Activated CD4-positive, alpha-beta T cell treated with anti-CD3 and anti-CD28 coated beads, Interleukin-2, Interleukin-4, amounts not matched to agents 100 ng/mL and 50 ng/mL, durations not matched to agents 16 hours and 8 hours (primary cell): ENCODE measurements around the gene RASA3.
A peak's percentile ranks its signal among the peaks of the same experiment; 100 is the strongest.

ENCODE experiments used
- DNase-seq: peaks from one replicate; pipeline ENCODE4 v3.0.0-alpha.2; 2020; ENCODE audit warnings: low spot score

Gene RASA3

DNA sequence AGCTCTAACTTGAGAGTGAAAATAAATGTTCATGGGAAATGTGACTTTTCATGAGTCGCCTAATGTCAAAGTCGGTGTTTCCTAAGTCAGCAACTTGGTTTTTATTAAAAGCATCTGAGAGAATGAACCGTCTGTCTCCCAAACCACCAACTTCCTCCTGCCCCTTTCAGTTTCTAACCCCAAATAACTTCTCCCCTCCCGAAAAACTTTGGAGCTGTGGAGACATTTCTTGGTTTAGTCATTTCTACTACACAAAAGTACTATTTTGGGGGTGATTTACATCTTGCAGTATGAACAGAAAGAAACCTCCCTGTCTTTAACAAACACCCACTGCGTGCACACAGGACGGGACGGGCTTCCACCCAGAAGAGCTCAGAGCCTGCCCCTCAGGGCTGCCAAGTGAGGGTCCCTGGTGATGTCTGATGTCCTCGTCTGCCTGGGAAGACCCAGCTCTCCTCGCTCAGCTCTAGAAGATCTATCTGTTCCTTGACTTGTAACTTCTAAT lies 65.0 kb downstream of the RASA3 start:
- peak; percentile 54 for DNase-seq

- DNase-seq: no peak
These were observed 65.5 kb downstream of the RASA3 start for GRCh38 chr13:114066956-114067355.

DNA sequence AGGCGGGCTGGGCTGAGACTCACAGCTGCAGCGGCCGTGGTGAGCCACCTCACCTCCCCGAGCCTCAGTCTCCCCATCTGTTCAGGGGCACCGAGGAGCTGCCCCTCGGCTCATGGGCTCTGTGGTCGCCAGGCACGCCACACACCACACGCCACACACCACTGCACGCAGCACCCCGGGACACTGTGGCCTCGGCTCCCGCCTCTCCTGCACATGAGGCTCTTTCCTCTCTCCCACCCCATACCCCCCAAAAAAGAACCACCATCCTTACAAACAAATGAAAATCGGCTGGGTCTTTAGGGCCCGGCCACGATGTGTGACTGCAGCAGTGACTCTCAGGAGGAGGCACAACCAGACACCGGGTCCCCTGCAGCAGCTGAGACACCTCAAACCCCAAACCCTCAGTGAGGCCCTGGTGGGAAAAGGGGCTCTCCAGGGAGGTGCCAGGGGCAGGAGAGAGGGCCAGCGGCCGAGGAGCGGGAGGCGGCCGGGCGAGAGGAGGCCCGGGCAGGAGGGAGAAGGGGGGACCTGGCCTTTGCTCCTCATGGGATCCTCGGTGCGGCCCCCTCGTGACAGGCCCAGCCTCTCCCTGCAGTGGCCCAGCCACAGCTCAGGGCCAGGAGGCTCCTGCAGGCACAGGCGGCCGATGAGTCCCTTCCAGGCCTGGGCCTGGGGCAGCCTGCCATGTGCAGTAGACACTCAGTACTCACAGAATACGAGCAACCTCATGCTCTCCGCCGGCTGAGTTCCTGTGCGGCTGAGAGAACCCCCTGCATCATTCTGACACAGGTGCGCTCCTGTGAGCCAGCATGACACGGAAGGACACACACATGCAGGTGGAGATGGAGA lies 66.3 kb downstream of the RASA3 start:
- DNase-seq: no peak

DNA sequence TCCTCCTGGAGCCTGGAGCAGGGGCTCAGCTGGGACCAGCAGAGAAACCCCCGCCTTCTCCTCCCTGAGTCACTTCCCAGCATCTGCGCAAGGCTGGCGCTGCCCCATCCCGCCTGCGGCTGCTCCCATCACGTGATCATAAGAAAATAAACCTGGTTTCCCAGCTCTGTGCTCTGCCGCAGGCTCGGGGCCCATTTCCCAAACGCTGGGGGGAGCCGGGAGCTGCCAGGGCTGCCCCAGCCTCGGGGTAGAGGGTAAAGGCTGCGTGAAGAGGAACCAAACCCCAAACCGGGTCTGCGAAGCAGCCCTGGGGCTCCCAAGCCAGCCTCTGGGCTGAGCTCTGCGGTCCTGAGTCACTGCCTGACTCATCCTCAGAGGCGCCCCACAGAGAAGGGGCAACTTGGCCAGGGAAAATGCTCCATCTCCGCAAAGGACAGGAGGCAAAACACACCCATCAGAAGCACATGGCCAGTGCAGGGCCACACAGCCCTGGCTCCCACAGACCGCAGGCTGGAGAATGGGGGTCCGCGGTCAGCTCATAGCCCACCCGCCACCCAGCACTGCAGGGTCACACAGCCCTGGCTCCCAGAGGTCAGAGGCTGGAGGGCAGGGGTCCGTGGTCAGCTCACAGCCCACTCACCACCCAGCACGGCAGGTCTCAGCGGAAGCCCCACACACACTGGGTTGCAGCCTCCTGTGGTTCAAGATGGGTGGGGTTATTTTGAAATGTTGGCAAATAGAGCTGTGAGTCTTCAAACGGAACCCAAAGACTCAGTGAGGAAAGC lies 67.1 kb downstream of the RASA3 start:
- DNase-seq: peak; percentile 82

GRCh38 chr13:114064450-114065140 lies 67.8 kb downstream of the RASA3 start:
- no peak for DNase-seq

DNA sequence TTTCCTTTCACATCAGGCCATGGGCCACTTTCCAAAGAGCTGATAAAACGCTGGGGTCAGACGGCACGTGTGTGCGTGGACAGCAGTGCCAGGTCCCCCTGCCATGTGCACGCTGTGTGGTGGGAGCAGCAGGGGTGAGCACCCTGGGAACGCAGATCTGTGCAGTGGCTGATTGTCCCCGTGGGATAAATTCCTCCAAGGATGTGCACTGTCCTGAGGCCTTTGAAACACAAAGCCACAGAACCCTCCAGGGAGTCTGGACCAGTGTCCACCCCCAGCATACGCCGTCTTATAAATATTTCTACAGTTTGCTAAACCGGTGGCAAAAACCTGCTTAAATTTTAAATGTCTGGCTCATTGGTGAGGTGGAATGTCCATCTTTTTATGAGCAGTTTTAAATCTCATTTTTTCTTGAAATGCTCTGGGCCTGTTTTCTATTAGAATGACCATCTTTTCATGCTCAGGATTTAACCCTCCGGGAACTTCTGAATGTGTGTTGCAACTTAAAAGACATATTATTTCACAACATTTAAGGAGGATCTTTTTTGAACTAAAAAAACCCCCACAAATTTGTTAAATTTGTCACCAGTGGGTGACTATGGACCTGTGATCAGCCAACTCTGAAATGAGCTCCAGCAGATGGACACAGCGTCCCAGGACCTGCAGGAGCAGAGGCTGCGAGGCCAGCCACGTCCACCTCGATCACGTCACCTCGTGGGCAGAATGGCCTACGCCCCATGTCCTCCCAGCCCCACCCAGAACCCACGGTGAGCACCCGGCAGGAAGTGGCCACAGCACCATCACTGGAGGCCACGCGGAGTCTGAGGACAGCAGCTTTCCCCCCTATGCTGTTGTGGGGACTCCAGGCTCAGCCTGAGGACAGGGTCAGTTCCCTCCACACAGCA lies 68.6 kb downstream of the RASA3 start:
- DNase-seq: no peak

GRCh38 chr13:114062754-114063153 lies 69.7 kb downstream of the RASA3 start:
- DNase-seq: no peak

- no peak for DNase-seq
These were observed 70.1 kb downstream of the RASA3 start for GRCh38 chr13:114062341-114062740.

DNA sequence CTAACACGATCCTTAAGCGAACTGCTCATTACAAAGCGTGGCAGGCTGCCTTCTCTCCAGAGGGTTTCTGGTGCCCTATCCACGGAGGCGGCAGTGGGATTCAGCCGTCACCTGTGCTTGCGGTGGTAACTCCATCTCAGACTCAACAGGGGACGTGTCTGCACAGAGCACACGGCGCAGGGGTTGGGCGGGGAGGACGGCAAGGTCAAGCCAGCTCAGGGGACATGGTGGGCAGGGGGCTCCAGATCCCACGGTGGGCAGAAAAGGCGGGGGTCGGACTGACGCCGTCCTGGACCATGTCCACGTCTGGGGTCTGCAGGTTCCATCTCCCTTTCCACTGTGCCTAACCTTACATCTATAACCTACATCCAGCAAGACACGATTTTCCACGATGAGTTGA lies 70.7 kb downstream of the RASA3 start:
- no peak for DNase-seq

DNA sequence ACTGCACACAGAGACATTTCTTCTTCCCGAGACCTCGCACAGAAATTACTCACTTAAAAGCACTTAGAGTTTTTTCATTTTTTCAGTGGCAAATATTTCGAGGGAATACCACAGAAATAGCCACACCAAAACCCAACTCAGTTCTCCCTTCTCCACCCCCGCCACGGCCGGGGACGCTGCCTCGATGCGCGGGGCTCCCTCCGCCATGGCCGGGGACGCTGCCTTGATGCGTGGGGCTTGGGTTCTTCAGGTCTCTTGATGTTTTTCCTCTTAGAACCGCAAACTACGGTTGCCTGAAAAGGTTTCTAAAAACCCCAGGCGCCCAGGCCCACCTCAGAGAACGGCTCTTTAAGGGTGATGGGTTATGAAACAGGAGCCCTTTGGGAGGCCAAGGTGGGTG lies 71.4 kb downstream of the RASA3 start:
- DNase-seq: no peak

- DNase-seq: no peak
These were observed 72.2 kb downstream of the RASA3 start for GRCh38 chr13:114059946-114060860.

DNA sequence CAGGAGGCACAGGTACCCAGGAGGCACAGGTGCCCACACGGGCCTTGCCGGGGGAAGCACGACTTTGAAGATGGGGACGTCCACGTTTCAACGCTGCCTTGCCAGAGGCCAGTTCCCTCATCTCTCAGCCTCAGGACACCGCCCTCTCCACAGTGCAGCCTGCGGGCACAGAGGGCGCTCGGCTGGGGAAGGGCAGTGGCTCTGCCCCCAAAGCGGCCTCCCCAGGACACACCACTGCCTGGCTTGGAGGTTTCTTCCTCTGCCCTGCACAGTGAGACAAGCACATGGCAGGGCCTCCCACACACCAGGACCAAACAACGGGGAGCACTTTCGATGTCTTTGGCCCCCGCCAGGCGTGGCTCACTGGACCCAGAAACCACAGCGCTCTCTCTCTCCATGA lies 73.0 kb downstream of the RASA3 start:
- DNase-seq: no peak

DNA sequence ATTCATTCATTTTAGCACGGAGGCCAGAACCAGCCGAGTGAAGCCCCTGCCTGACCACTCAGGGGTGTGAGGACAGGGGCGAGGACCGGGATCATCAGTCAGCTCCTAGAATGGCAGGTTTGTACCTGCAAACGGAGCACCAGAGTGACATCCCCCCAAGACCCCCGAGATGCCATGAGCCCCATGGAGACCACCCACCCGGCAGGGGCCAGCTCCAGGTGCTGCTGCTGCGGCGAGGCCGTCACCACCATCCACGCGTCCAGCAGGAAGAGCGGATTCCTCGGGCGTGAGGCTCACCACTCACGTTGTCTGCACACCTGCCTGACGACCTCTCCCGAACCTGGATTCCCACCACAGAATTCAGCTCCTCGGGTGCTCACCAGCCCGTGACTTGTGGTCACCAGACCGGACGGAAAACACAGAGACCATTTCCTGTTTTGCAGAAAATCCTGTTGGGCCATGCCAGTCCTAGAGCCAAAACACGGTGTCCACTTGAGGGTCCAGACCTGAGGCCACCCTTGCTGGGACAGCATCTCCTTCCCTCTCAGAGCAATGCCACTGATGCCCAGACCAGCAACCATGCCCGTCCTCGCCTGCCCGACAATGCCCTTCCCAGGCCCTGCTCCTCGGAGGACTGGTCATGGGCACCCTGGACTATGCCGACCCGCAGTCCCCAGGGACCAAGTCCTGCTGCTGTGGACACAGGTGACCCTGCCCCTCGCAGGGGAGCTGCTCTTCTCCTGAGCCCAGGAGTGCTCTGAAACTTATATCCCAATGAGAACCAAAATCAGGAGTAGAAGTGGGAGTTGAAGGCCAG lies 74.2 kb downstream of the RASA3 start:
- no peak for DNase-seq

DNA sequence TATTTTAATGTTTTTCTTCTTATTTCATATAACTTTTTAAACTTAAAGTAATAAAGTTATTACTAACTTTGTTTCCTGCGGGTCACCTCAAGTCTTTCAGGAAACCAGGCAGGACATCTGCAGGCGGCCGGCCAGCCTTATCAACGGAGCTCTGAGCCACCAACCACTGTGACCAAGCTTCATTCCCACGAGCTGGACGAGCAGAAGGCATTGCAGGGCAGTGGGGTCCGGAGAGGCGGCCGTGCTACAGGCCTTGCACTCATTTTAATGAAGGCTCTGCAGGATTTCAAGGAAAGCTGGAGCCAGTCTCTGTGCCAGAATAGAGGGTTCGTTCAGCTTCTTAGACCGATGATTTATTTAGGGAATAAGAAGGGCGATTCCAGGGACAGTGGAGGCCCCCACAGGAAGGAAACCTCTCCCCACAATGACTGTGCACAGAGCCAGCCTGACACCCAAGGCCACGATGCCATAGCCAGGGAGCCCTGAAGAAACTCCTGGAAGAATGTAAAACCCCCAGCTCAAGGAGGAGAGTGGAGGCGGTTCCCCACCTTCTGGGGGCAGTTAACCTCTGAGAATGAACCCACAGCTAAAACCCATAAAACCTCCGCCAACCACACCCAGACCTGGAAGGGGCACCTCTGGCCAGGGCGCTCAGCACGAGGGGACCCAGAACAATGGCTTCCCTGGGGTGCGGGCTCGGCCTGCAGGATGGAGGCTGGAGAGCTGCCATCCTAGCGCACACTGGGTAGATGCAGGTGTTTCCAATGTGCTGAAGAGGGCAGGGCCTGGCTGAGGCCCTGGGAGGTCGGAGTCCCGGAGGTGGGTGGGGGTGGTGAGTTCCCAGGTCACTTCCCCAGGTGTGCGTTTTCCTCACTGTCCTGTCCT lies 75.0 kb downstream of the RASA3 start:
- DNase-seq: no peak

DNA sequence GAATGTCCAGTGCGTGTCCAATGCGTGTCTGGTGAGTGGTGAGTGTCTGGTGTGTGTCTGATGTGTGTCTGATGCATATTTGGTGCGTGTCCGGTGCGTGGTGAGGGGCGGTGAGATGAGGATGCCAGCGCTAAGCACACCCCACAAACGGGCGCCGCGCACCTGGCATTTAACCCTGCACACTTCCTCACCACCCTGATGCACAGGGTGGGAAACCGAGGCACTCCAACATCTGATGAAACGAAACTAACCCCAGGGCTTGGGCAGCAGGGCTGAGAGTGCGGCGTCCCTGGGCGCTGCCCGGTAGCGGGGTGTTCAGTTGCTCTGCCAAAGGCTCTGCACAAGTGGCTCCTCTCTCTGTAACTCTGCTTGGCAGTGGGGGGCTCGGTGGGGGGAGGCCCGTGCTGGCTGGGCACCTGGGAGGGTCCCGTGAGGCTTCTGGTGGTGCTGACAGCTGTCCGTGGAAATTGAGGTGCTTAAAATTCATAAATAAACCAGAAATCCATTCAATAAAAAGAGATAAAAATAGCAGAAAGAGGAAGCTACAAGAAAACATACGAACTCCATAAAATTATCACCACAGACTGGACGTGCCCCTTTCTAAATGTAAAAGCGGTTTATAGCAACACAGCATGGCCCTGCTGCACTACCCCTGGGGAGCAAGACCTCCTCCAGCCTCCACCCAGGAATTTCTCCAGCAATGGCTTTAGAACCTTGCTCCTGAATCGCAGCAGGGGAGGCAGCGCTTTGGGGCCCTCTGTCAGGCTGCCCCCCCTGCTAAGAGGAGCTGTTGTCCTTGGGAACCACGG lies 76.0 kb downstream of the RASA3 start:
- DNase-seq: no peak

GRCh38 chr13:114055766-114056165 lies 76.7 kb downstream of the RASA3 start:
- DNase-seq: no peak

DNA sequence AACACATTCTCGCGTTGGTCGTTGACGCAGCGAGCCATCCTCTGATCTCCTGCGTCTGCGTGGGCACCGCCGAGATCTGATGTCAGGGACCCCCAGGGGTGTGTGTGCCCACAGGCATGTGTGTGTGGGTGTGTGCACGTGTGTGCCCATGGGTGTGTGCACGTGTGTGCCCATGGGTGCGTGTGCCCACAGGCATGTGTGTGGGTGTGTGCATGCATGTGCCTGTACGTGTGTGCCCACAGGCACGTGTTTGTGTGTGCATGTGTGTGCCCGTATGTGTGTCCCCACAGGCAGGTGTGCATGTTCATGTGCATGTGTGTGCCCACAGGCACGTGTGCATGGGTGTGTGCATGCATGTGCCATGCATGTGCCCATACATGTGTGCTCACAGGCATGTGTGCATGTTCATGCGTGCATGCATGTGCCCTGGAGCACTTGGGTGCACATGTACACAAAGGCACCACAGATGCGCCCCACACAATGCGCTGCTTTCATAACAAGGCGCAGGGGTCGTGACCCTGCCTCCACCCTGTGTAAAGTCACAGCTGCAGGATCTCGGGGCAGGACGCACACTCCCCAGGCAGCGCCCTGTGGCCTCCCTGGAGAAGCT lies 77.5 kb downstream of the RASA3 start:
- no peak for DNase-seq
